Measurements from ENCODE around the gene CAMSAP1.

CAMSAP1 gene

DNA sequence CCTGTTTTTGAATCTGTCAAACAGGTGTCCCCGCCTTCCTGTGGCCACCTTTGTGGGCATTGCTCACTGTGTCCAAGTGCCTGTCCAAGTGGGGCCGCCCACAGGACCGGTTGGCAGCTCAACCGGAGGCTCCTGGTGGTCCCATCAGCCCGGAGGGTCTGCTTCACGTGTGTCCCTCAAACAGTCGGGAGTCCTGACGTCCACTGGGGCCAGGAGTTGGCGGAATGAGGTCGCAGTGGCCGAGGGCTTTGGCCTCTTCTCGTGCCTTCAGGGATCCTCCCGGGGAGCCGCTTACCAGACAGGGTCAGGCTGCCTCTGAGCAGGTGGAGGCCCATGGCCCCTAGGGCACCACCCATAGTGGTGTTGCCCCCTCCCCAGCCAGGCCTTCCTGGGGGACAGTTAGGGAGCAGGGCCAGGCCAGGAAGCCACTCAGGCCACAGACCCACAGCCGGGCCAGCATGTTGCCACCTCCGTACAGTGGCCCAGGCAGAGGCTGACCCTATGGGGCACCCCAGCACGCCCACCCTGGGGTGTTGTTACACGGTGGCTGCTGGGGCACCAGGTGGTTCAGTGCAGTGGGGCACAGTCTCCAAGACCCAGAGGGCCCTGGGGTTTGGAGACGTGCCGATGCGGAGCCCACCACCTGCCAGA, 135.8 kb downstream of the CAMSAP1 start:
- DNase-seq: no peak

- DNase-seq: no peak
Measured at GRCh38 chr9:135770771-135771170, 136.6 kb downstream of the CAMSAP1 start.

GRCh38 chr9:135770203-135770535, 137.2 kb downstream of the CAMSAP1 start:
- DNase-seq: no peak

GRCh38 chr9:135769489-135770202, 137.7 kb downstream of the CAMSAP1 start:
- DNase-seq: no peak

GRCh38 chr9:135768516-135769218, 138.7 kb downstream of the CAMSAP1 start:
- DNase-seq: no peak

DNA sequence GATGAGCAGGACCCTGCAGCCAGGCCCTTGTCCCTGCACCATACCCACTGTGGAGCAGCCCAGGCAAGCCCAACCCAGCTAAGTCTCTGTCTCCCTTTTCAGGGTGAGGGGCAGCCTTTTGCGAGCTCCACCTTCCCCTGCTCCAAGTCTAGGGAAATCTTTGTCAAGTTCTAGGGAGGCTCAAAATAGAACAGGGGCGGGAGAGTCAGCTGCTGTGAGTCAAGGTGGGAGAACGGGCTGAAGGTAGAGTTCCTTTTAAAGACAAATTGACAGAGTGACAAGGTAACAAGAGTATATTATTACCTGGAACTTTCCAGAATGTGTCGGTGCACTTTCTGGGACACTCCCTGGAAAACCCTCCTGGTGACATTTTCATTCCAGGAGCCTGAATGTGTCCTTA, 140.6 kb downstream of the CAMSAP1 start:
- DNase-seq: no peak

DNA sequence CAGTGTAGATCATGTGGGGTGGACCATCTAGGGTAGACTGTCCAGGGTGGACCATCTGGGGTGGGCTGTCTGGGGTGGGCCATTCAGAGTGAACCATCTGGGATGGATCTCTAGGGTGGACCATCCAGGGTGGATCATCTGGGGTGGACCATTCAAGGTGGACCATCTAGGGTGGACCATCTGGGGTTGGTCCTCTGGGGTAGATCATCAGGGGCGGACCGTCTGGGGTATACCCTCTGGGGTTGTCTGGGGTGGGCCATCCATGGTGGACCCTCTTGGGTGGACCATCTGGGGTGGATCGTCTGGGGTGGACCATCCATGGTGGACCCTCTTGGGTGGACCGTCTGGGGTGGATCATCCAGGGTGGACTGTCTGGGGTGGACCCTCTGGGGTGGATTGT, 141.1 kb downstream of the CAMSAP1 start:
- no peak for DNase-seq

GRCh38 chr9:135765416-135765815, 141.9 kb downstream of the CAMSAP1 start:
- DNase-seq: no peak

- no peak for DNase-seq
Measured at GRCh38 chr9:135764731-135765130, 142.6 kb downstream of the CAMSAP1 start.

DNA sequence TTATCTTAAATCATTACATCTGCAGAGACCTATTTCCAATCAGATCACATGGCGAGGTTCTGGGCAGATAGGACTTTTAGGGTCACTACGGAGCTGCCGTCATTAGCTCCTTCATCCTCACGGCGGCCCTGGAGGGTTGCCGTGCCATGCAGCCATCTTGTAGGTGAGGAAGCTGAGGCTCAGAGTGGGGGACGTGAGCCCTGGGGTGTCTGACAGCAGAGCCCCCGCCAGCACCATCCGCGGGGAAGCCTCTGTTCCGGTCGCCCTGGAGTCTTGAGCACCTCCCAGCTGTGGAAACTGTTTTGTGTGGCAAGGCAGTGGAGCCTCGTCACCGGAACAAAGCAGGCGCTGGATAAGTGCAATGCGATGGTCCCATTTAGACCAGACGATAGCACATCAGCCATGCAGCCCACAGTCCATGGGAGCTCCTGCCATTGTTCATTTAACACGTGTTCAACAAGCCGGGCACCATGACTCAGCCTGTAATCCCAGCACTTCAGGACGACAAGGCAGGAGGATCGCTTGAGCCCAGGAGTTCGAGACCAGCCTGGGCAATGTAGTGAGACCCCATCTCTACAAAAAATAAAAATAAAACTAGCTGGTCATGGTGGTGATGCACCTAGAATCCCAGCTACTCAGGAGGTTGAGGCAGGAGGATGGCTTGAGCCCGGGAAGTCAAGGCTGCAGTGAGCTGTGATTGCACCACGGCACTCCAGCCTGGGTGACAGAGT, 143.5 kb downstream of the CAMSAP1 start:
- DNase-seq: no peak

DNA sequence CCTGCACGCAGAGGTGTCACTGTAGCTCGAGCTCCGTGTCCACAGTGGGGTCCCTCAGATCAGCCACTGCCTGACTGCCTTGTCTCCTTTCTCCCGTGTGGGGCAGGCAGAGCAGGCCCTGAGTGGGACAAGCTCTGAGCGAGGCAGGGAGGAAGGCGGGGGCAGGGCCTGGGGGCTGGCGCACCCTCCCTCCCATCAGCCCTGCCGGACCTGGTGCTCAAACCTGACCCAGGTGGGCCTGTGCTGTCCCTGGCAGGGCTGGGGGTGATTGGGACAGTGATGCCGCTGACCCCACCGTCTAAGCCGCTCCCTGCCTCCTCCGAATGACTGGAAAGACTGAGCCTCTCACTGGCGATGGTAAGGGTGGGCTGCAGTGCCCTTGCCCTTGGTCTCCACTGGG, 144.4 kb downstream of the CAMSAP1 start:
- DNase-seq: no peak

DNA sequence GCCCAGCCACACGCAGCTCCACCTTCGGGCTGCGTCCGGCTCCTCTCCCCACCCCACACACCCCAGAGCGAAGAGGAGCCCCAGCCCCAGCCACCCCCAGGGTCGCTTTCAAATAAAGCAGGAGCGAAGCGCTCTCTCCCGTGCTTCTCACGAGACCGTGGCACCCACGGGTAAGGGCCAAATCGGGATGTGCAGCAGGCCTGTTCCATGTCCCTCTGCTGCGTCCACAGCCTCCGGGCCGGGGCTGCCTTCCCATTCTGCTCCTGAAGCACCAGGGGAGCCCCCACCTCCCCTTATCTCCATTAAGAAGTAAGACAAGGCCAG, 145.5 kb downstream of the CAMSAP1 start:
- DNase-seq: no peak

GRCh38 chr9:135761150-135761844, 146.0 kb downstream of the CAMSAP1 start:
- no peak for DNase-seq

DNA sequence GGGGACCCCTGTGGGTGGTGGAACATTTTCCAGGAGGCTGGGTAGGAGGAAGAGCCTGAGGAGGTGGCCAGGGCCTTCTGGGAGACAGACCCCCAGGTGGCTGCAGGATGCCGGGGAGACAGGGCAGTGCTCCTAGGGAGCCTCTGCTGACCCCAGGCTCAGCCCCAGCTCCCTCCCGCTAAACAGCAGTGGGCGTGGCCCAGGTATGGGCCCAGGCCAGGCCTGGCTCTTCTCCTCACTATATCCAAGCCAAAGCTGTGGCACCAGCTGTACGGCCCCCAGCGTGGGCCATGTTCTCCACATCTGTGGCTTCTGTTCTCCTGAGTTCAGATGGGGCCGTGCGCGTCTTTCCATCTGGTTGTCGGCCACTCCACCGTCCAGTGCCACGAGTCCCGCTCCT, 146.9 kb downstream of the CAMSAP1 start:
- DNase-seq: no peak

DNA sequence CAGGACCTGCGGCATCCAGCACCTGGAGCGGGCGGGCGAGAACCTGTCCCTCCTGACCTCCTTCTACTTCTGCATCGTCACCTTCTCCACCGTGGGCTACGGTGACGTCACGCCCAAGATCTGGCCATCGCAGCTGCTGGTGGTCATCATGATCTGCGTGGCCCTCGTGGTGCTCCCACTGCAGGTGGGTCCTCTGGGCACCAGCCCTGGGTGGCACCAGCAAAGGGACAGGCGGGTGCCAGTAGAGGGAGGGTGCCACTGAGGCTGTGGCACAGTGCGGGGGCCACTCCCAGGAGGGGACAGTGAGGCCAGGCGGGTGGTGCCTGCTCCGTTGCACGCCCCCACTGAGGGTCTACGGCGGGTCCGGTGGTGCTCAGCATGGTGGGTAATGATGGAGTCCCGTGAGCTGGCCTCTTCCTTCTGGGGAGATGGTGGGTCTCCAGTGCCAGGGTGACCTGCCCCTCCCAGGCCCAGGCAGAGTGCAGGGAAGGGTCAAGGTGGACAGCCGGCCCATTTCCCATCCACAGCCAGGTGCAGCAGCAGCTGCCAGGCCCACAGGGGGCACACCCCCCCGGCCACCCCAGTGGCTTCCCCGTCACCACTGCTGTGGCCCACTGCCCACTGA, 147.6 kb downstream of the CAMSAP1 start:
- no peak for DNase-seq

GRCh38 chr9:135758870-135759269, 148.5 kb downstream of the CAMSAP1 start:
- no peak for DNase-seq

Measured in activated CD4-positive, CD25-positive, alpha-beta regulatory T cell treated with anti-CD3 and anti-CD28 coated beads, Interleukin-2, amount 50 U/mL, for 72 hours (primary cell).